Measurements from ENCODE around the gene GAR1.
"Not testable (repeated sequence)": the region's sequence is repeated elsewhere in the genome, so short reads cannot be mapped to it uniquely, and the experiment has no call there.

GAR1 gene

DNA sequence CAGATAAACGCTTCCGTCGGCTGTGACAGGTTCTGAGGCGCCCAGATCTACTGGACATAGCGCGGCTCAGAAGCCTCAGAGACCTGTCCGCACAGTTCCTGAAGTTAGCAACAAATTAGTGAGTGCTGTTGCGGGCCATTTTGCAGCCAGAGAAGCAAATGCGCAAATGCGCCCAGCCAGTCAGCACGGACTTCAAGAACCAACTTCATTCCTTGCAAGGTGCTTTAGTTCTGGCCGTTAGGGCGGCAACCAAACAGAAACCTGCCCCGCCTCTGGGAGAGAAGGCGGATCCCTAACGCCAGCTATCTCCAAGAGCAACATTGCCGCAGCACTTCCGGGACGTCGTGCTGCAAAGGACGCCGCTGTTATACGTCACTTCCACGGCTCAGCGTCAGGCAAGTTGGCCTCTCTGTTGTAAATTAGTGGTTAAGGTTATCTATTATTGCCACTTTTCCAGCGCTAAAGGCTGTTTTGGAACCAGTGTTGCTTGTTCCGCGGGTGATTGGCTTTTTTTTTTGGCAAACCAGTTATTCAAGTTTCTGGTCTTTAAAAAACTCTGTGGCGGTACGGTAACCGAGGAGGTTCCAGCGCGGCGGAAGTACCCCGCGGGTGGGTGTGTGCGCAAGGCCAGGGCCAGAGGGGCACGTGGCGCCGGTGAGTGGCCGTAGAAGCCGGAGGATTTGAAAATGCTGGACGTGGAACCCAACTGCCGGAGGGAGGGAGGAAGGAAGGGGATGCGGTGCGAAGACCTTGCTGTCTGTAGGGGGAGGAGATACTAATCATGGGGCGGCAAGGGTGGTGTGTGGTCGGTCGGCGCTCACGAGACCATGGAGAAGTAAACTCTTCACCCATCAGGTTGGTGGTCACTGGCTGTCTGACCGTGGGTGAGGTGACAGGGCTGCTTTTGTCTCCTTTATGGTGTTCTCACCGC is at the start of gene GAR1:
Gene GAR1, plus strand, starts transcription at position 612 of the 931 bp plus-strand sequence. CDS start 403 bp downstream, outside the sequence.
- TF ChIP-seq, protein P1, sequence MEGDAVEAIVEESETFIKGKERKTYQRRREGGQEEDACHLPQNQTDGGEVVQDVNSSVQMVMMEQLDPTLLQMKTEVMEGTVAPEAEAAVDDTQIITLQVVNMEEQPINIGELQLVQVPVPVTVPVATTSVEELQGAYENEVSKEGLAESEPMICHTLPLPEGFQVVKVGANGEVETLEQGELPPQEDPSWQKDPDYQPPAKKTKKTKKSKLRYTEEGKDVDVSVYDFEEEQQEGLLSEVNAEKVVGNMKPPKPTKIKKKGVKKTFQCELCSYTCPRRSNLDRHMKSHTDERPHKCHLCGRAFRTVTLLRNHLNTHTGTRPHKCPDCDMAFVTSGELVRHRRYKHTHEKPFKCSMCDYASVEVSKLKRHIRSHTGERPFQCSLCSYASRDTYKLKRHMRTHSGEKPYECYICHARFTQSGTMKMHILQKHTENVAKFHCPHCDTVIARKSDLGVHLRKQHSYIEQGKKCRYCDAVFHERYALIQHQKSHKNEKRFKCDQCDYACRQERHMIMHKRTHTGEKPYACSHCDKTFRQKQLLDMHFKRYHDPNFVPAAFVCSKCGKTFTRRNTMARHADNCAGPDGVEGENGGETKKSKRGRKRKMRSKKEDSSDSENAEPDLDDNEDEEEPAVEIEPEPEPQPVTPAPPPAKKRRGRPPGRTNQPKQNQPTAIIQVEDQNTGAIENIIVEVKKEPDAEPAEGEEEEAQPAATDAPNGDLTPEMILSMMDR (conservative IDR thresholded peaks at IDR 0.05; ENCODE audit: low read length) = no peak
- peak within 1 kb of the TSS; percentile 82 for H3K4me3 ChIP-seq (ENCODE audit: low read length)
- DNase-seq (ENCODE audit: low read depth) = peak; percentile 86

DNA sequence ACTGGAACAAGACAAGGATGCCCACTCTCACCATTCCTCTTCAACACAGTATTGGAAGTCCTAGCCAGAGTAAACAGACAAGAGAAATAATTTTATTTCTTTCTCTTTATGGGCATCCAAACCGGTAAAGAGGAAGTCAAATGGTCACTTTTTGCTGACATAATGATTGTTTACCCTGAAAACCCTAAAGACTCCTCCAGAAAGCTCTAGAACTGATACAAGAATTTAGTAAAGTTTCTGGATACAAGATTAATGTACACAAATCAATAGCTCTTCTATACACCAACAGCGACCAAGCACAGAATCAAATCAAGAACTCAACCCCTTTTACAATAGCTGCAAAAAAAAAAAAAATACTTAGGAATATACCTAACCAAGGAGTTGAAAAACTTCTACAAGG is 33.5 kb upstream of the GAR1 start:
- not testable (repeated sequence) for DNase-seq (ENCODE audit: low read depth); H3K4me3 ChIP-seq (ENCODE audit: low read length)

DNA sequence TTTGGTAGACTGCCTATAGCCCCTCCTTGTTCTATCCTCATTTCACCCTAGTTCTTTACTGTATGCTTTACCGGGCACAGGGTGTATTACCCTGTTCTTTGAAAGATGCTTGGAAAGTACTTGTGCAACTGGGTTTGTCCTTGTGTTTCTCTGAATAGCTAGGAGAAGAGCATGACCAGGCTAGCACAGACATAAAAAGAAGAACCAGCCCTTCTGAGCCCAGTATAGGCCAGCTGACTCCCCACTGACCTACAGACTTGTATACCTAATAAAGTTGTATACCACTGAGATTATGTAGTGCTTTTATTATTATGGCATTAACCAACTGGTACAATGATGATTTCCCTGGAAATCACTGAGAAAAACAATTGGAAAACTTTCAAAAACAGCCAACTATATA is 28.7 kb upstream of the GAR1 start:
- TF ChIP-seq, protein P1 (conservative IDR thresholded peaks at IDR 0.05; ENCODE audit: low read length) = no peak
- DNase-seq (ENCODE audit: low read depth) = no peak
- H3K4me3 ChIP-seq (ENCODE audit: low read length) = no peak overlapping the region

DNA sequence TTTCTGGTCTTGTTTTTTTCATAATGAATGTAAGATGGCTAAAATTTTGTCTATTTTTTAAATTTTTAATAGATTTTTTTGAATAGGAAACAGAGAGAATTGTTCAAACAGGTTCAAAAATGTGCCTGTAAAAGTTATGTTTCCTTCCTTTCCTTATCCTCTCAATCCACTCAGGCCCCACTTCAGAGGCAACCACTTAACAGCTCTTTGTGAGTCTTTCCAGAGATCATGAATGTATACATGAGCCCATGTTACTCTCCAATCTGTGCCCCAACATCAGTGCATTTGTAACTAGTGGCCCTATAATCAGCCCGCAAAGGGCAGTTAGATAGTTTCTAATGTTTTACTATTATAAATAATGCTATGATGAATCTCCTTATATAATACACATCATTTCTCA is 27.8 kb upstream of the GAR1 start:
- no peak overlapping the region for H3K4me3 ChIP-seq (ENCODE audit: low read length)
- no peak for DNase-seq (ENCODE audit: low read depth)
- TF ChIP-seq, protein P1 (conservative IDR thresholded peaks at IDR 0.05; ENCODE audit: low read length) = no peak

DNA sequence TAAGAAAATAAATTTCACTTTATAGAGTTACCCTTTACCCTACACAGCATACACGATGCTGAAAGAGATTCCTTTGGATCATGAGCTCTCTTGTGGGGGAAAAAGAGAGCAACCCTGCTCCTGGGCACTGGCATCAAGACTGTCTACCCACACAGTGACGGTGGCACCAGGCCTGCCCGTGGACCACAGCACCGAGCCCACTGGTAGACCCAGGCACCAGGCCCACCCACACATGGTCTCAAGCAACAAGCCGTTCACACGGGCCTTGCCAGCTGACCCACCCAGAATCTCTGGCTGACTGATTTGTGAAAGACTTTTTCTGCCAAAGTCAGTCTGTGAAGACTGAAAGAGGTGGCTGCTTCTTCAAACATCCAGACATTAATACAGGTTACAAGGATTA is 20.5 kb upstream of the GAR1 start:
- no peak for DNase-seq (ENCODE audit: low read depth)
- H3K4me3 ChIP-seq (ENCODE audit: low read length) = no peak overlapping the region
- TF ChIP-seq, protein P1 (conservative IDR thresholded peaks at IDR 0.05; ENCODE audit: low read length) = no peak

DNA sequence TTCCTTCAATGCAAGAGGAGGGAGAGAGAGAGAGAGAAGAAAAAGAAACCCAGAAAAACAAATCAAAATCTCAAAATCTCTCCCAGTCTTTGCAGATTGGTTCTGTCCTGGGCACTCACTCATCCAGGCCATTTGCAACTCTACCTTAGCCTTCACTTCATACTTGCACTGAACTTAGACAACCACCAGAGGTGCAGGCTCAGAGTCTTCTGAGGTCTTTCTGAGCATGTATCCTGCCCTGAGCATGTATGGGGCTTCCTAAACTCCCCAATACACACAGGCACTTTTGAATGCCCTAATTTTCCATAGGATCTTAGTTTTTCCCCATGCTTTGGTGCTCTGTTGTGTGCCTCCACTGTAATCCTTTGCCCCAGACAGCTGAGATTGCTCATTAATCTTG is 16.7 kb upstream of the GAR1 start:
- TF ChIP-seq, protein P1 (conservative IDR thresholded peaks at IDR 0.05; ENCODE audit: low read length) = no peak
- no peak overlapping the region for H3K4me3 ChIP-seq (ENCODE audit: low read length)
- DNase-seq (ENCODE audit: low read depth) = no peak

DNA sequence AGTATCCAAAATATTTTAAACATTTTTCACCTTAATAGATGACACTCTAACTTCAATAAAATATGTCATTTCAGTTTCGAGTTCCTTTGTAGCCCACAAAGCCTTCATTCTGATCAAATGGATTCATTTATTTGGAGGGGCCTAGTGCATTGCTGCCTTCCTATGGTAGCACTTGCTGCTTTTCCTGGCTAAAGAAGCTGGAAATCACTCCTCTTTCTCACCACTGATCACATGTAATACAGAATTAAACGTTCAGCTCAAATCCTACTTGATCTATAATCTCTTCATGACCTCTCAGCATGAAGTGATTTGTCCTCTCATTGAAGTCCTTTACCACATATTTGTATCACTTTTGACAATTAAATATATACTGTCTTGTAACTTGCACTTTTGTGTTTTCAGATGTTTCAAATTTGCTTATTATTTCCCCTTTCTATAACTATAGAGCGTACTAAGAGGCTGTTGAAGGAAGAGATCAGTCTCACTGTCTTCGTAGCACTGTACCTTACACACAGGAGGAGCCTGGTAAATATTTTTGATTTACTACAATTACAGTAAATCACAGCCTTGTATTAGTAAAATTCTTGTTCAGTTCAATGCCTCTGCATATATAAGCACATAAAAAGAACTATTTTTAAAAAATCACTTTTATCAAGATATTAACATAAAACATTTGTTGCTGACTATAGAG is 14.3 kb upstream of the GAR1 start:
- no peak for DNase-seq (ENCODE audit: low read depth)
- TF ChIP-seq, protein P1 (conservative IDR thresholded peaks at IDR 0.05; ENCODE audit: low read length) = no peak
- no peak overlapping the region for H3K4me3 ChIP-seq (ENCODE audit: low read length)

Measured in AG10803 (cell line).